Stomach smooth muscle (tissue), 2 donors: Measurements from ENCODE around the gene GADD45A.

Source experiments
- H3K27ac ChIP-seq: one replicate; pipeline ENCODE4 v1.7.0; 2013; ENCODE audit warnings: mild to moderate bottlenecking, low read length, inconsistent platforms
- H3K27me3 ChIP-seq, 2 donors: one replicate each; pipeline ENCODE4 v1.7.0; 2013; ENCODE audit warnings: low read length in 2 of 2; ENCODE audit not compliant: insufficient read depth in 2 of 2, control insufficient read depth in 1 of 2
- H3K36me3 ChIP-seq, 2 donors: one replicate each; pipeline ENCODE4 v1.7.0; 2013; ENCODE audit warnings: low read length in 2 of 2; ENCODE audit not compliant: control insufficient read depth in 2 of 2, insufficient read depth in 2 of 2
- H3K4me1 ChIP-seq: one replicate; pipeline ENCODE4 v1.7.0; 2013; ENCODE audit warnings: low read length; ENCODE audit not compliant: control insufficient read depth, insufficient read depth
- H3K4me3 ChIP-seq, 2 donors: one replicate each; pipeline ENCODE4 v1.7.0; 2013; ENCODE audit warnings: low read length in 2 of 2
- H3K9ac ChIP-seq, 2 donors: one replicate each; pipeline ENCODE4 v1.7.0; 2013; ENCODE audit warnings: low read length in 2 of 2, mild to moderate bottlenecking in 1 of 2
- H3K9me3 ChIP-seq, 2 donors: one replicate each; pipeline ENCODE4 v1.7.0; 2013; ENCODE audit warnings: low read length in 2 of 2; ENCODE audit not compliant: control insufficient read depth in 2 of 2
- donor health status: healthy.
- donor health status: Pancreatic carcinoma.

Gene GADD45A

GRCh38 chr1:67685067-67685557 lies at the start of gene GADD45A:
TSS of gene GADD45A (plus strand) at chr1:67685201. CDS start at chr1:67685495, 294 bp downstream.
- Histone ChIP-seq H3K36me3 (no peaks in the 10 kb centered on the region), H3K4me1 (peaks cover 9% of the 10 kb centered on the region), H3K9ac (peak within 1 kb of the TSS; percentile 66 to 76), H3K9me3 (no peaks in the 10 kb centered on the region), H3K27me3 (no peaks in the 10 kb centered on the region), H3K4me3 (peak within 1 kb of the TSS; percentile 85 to 89), H3K27ac (peak within 1 kb of the TSS; percentile 84)

- Histone ChIP-seq H3K27me3 (no peaks in the 10 kb centered on the region), H3K36me3 (no peaks in the 10 kb centered on the region), H3K4me1 (no peaks in the 10 kb centered on the region), H3K9ac (no peak overlapping the region), H3K9me3 (no peaks in the 10 kb centered on the region), H3K27ac (no peak overlapping the region), H3K4me3 (no peak overlapping the region)
Measured at GRCh38 chr1:67636146-67636545, 48.9 kb upstream of the GADD45A start.

GRCh38 chr1:67639361-67639760 lies 45.6 kb upstream of the GADD45A start:
- Histone ChIP-seq H3K36me3 (no peaks in the 10 kb centered on the region), H3K27me3 (no peaks in the 10 kb centered on the region), H3K9me3 (no peaks in the 10 kb centered on the region), H3K9ac (no peak overlapping the region), H3K4me3 (no peak overlapping the region), H3K27ac (no peak overlapping the region), H3K4me1 (no peaks in the 10 kb centered on the region)

GRCh38 chr1:67642629-67643028 lies 42.4 kb upstream of the GADD45A start:
- Histone ChIP-seq H3K4me3 (no peak overlapping the region), H3K9ac (no peak overlapping the region), H3K4me1 (peaks cover 18% of the 10 kb centered on the region), H3K27ac (no peak overlapping the region), H3K27me3 (no peaks in the 10 kb centered on the region), H3K36me3 (no peaks in the 10 kb centered on the region), H3K9me3 (no peaks in the 10 kb centered on the region)

- H3K4me3 ChIP-seq: no peak overlapping the region
- H3K9me3 ChIP-seq: no peaks in the 10 kb centered on the region
- no peak overlapping the region for H3K9ac ChIP-seq
- H3K36me3 ChIP-seq: no peaks in the 10 kb centered on the region
- no peaks in the 10 kb centered on the region for H3K27me3 ChIP-seq
- no peak overlapping the region for H3K27ac ChIP-seq
- peaks cover 18% of the 10 kb centered on the region for H3K4me1 ChIP-seq
Measured at GRCh38 chr1:67644566-67644965, 40.4 kb upstream of the GADD45A start.

GRCh38 chr1:67645495-67646144 lies 39.4 kb upstream of the GADD45A start:
- Histone ChIP-seq H3K9ac (no peak overlapping the region), H3K9me3 (no peaks in the 10 kb centered on the region), H3K4me1 (peaks cover 18% of the 10 kb centered on the region), H3K36me3 (no peaks in the 10 kb centered on the region), H3K27me3 (no peaks in the 10 kb centered on the region), H3K27ac (no peak overlapping the region), H3K4me3 (no peak overlapping the region)

- Histone ChIP-seq H3K4me1 (peaks cover 18% of the 10 kb centered on the region), H3K9me3 (no peaks in the 10 kb centered on the region), H3K4me3 (no peak overlapping the region), H3K36me3 (no peaks in the 10 kb centered on the region), H3K27ac (no peak overlapping the region), H3K9ac (peak overlapping the region in 1 of 2 donors; percentile 3), H3K27me3 (no peaks in the 10 kb centered on the region)
Measured at GRCh38 chr1:67646145-67647035, 38.6 kb upstream of the GADD45A start.

- Histone ChIP-seq H3K27me3 (no peaks in the 10 kb centered on the region), H3K9me3 (no peaks in the 10 kb centered on the region), H3K4me3 (no peak overlapping the region), H3K27ac (no peak overlapping the region), H3K4me1 (peaks cover 18% of the 10 kb centered on the region), H3K36me3 (no peaks in the 10 kb centered on the region), H3K9ac (peak overlapping the region in 1 of 2 donors; percentile 3)
Measured at GRCh38 chr1:67647036-67647798, 37.8 kb upstream of the GADD45A start.

- Histone ChIP-seq H3K9me3 (no peaks in the 10 kb centered on the region), H3K27me3 (no peaks in the 10 kb centered on the region), H3K4me3 (no peak overlapping the region), H3K9ac (no peak overlapping the region), H3K4me1 (peaks cover 18% of the 10 kb centered on the region), H3K36me3 (no peaks in the 10 kb centered on the region), H3K27ac (no peak overlapping the region)
Measured at GRCh38 chr1:67647814-67648358, 37.1 kb upstream of the GADD45A start.

GRCh38 chr1:67648582-67649326 lies 36.2 kb upstream of the GADD45A start:
- H3K9me3 ChIP-seq: no peaks in the 10 kb centered on the region
- no peak overlapping the region for H3K4me3 ChIP-seq
- H3K4me1 ChIP-seq: peaks cover 18% of the 10 kb centered on the region
- H3K36me3 ChIP-seq: no peaks in the 10 kb centered on the region
- H3K27ac ChIP-seq: no peak overlapping the region
- H3K27me3 ChIP-seq: no peaks in the 10 kb centered on the region
- H3K9ac ChIP-seq: no peak overlapping the region
